CD4-positive, alpha-beta T cell (primary cell): ENCODE results near the gene XRRA1. TPM values are rescaled to one million over a fixed set of nuclear protein-coding genes. Genes with fewer than 3 reads are reported as not detected.

Experiments
- ATAC-seq: fragments of 200-7000 bp; cut with Tn5 transposase; one replicate; pipeline ENCODE4 v1.10.0; 2022; ENCODE audit warnings: mild to moderate bottlenecking; ENCODE audit not compliant: poor library complexity
- CTCF ChIA-PET: fragments of 350-600 bp; sonication (Branson Sonifier 250); formaldehyde crosslinking; loops from one replicate; lab custom pipeline; 2021; ENCODE audit warnings: antibody characterized with exemption, inconsistent platforms; lab: Charles Lee
- POLR2A ChIA-PET: fragments of 350-600 bp; sonication (Branson Sonifier 250); formaldehyde crosslinking; loops from one replicate; lab custom pipeline; 2021; ENCODE audit warnings: antibody characterized with exemption, inconsistent platforms; lab: Charles Lee
- DNase-seq, 14 experiments: peaks; one replicate each; pipeline ENCODE4 v3.0.0-alpha.2; 2013 to 2020; ENCODE audit warnings: mixed read lengths in 2 of 14
- H3K27ac ChIP-seq, 2 donors: one replicate each; pipeline versions ENCODE4 v1.5.1 to v1.7.0; 2013; ENCODE audit warnings: low read length in 2 of 2, low read depth in 1 of 2, mild to moderate bottlenecking in 1 of 2
- H3K27me3 ChIP-seq, 2 experiments: 1 replicate in 1 of 2; 2 replicates in 1 of 2; pipeline versions ENCODE4 v1.6.1 to v1.7.0; 2013; ENCODE audit warnings: low read length in 2 of 2, control low read depth in 1 of 2, mild to moderate bottlenecking in 1 of 2, moderate library complexity in 1 of 2; ENCODE audit not compliant: insufficient read depth in 2 of 2, control insufficient read depth in 1 of 2
- H3K36me3 ChIP-seq: one replicate; pipeline ENCODE4 v1.6.1; 2013; ENCODE audit warnings: low read length, control low read depth; ENCODE audit not compliant: insufficient read depth
- H3K4me1 ChIP-seq: one replicate; pipeline ENCODE4 v1.6.1; 2013; ENCODE audit warnings: low read length, control low read depth; ENCODE audit not compliant: insufficient read depth
- H3K4me3 ChIP-seq: one replicate; pipeline ENCODE4 v1.5.1; 2013; ENCODE audit warnings: mild to moderate bottlenecking, low read length, moderate library complexity
- H3K9me3 ChIP-seq, 2 experiments: 1 replicate in 1 of 2; 2 replicates in 1 of 2; pipeline versions ENCODE4 v1.6.1 to v1.7.0; 2013; ENCODE audit warnings: low read length in 2 of 2, mild to moderate bottlenecking in 2 of 2, control low read depth in 1 of 2, moderate library complexity in 1 of 2; ENCODE audit not compliant: control insufficient read depth in 1 of 2, insufficient read depth in 1 of 2
- H3K27ac Mint-ChIP-seq: one replicate; pipeline ENCODE4 v1.8.0; 2020; ENCODE audit warnings: mixed read lengths
- H3K27me3 Mint-ChIP-seq: one replicate; pipeline ENCODE4 v1.8.0; 2021; ENCODE audit warnings: mixed read lengths
- H3K36me3 Mint-ChIP-seq: one replicate; pipeline ENCODE4 v1.8.0; 2021; ENCODE audit warnings: low read depth, mixed read lengths
- H3K4me1 Mint-ChIP-seq: one replicate; pipeline ENCODE4 v1.8.0; 2021; ENCODE audit warnings: low read depth, mixed read lengths
- H3K4me3 Mint-ChIP-seq: one replicate; pipeline ENCODE4 v1.8.0; 2020; ENCODE audit warnings: mild to moderate bottlenecking, mixed read lengths
- H3K9me3 Mint-ChIP-seq: one replicate; pipeline ENCODE4 v1.8.0; 2020; ENCODE audit warnings: mixed read lengths
- intact Hi-C, 2 experiments: fragments of 100-400 bp; cut with DNase I in 1 of 2; cut with micrococcal nuclease in 1 of 2; formaldehyde crosslinking; loops; one replicate each; pipeline versions ENCODE4 v1.15.1 to v1.9.0; 2023 to 2025; cut with DNase I, micrococcal nuclease
- total RNA-seq, 174 experiments: library from RNA in 2 of 174; stranded (reverse) in 2 of 174; gene quantifications; one replicate each; pipeline ENCODE4 v1.2.3 and lab custom pipeline; 2021 to 2026
- TF ChIP-seq, protein P1 (sequence below): fragments of 200-600 bp; IDR thresholded peaks from one replicate; pipeline ENCODE4 v1.8.0; 2022; ENCODE audit warnings: antibody characterized with exemption, mild to moderate bottlenecking

Gene XRRA1
- total RNA-seq, 2 experiments from 2014 or later: 12.2 to 12.5 TPM

DNA sequence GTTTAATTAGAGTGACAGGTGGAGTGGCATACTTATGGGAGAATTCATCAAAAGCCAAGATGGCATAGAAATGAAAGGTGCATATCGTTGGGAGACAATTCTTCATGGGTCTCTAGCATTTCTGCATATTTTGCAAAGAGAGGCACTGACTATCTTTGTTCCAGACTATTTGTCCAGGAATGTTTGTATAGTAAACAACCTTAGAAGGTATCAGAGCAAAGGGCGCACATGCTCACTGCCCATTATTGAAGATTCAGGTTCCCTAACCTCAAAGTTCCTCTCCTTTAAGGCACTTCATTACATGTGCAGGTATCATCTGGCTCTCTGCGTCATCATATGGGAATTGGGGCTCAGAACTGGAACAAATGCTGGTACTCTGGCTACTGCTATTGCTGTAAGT, 35.2 kb upstream of the XRRA1 start:
- ChIA-PET CTCF (no interaction called here), POLR2A (no interaction called here)
- Histone ChIP-seq H3K4me3 (no peak overlapping the region), H3K36me3 (peaks cover 1% of the 10 kb centered on the region), H3K27me3 (no peaks in the 10 kb centered on the region), H3K27ac (no peak overlapping the region), H3K4me1 (peaks cover 6% of the 10 kb centered on the region), H3K9me3 (no peaks in the 10 kb centered on the region)
- Mint-ChIP-seq H3K9me3 (no peaks in the 10 kb centered on the region), H3K4me1 (peaks cover 5% of the 10 kb centered on the region), H3K27me3 (no peaks in the 10 kb centered on the region), H3K27ac (no peak overlapping the region), H3K4me3 (no peak overlapping the region), H3K36me3 (peaks cover 17% of the 10 kb centered on the region)
- ATAC-seq (no peak), DNase-seq (no peak)
- intact Hi-C loops: no loop called here
- TF ChIP-seq, protein P1, sequence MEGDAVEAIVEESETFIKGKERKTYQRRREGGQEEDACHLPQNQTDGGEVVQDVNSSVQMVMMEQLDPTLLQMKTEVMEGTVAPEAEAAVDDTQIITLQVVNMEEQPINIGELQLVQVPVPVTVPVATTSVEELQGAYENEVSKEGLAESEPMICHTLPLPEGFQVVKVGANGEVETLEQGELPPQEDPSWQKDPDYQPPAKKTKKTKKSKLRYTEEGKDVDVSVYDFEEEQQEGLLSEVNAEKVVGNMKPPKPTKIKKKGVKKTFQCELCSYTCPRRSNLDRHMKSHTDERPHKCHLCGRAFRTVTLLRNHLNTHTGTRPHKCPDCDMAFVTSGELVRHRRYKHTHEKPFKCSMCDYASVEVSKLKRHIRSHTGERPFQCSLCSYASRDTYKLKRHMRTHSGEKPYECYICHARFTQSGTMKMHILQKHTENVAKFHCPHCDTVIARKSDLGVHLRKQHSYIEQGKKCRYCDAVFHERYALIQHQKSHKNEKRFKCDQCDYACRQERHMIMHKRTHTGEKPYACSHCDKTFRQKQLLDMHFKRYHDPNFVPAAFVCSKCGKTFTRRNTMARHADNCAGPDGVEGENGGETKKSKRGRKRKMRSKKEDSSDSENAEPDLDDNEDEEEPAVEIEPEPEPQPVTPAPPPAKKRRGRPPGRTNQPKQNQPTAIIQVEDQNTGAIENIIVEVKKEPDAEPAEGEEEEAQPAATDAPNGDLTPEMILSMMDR: no peak

DNA sequence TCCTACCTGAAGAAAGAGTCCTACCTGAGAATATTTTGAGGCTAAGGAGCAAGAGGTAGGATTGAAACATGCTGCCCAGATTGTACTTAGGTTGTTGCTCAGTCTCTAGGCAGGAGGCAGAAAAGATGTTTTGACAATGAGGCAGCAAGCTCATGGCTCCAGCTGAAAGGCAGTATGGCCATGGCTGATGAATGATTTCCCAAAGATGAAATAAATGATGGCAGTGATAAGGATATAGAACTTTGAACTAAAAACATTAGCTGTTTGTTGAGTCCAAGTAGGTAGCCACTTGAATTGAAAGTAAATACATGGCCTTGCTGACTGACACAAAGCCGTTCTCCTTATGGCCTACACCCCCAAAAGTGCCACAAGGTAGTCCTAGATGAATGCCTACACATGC, 33.0 kb upstream of the XRRA1 start:
- no peaks in the 10 kb centered on the region for H3K9me3 ChIP-seq
- no peak overlapping the region for H3K4me3 Mint-ChIP-seq
- H3K36me3 ChIP-seq: peaks cover 16% of the 10 kb centered on the region
- H3K9me3 Mint-ChIP-seq: no peaks in the 10 kb centered on the region
- no peak overlapping the region for H3K27ac ChIP-seq
- no peak for DNase-seq
- H3K4me1 Mint-ChIP-seq: no peaks in the 10 kb centered on the region
- H3K4me3 ChIP-seq: no peak overlapping the region
- TF ChIP-seq, protein P1: no peak
- ATAC-seq: no peak
- CTCF ChIA-PET: interaction anchor here (1.5 kb wide), 1 partner anchor 21 kb away, joined by 4 read pairs; no protein-coding TSS in a partner anchor
- POLR2A ChIA-PET: no interaction called here
- no peaks in the 10 kb centered on the region for H3K4me1 ChIP-seq
- no peak overlapping the region for H3K27ac Mint-ChIP-seq
- intact Hi-C loops: no loop called here
- H3K36me3 Mint-ChIP-seq: peaks cover 33% of the 10 kb centered on the region
- H3K27me3 ChIP-seq: no peaks in the 10 kb centered on the region
- no peaks in the 10 kb centered on the region for H3K27me3 Mint-ChIP-seq

DNA sequence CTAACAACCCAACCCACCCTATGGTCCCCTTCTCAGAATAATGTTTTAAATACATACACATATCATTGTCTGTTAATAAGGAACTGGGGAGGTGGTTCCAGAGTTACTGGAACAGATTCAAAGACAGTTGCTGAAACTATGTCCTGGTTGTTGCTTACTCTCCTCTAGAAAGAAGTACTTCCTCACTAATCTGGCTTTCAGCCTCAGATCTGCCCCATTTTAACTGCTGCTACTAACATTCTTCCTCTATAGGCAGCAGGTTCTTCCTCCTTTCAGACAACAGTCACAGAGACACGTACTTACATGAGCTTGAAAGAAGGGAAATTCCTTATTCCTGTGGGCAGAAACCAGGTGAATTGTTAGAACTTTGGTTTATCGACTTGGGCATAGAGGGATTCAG, 31.7 kb upstream of the XRRA1 start:
- no peaks in the 10 kb centered on the region for H3K4me1 Mint-ChIP-seq
- CTCF ChIA-PET: no interaction called here
- no peaks in the 10 kb centered on the region for H3K27me3 ChIP-seq

More for the DNA sequence above, 31.7 kb upstream of the XRRA1 start:
- Mint-ChIP-seq H3K27me3 (no peaks in the 10 kb centered on the region), H3K27ac (no peak overlapping the region), H3K9me3 (no peaks in the 10 kb centered on the region), H3K4me3 (no peak overlapping the region), H3K36me3 (peaks cover 45% of the 10 kb centered on the region)
- DNase-seq: peak in 2 of 14 experiments; percentile 13 to 17
- no peaks in the 10 kb centered on the region for H3K4me1 ChIP-seq
- no peaks in the 10 kb centered on the region for H3K9me3 ChIP-seq
- no peak overlapping the region for H3K27ac ChIP-seq
- ATAC-seq: no peak
- POLR2A ChIA-PET: no interaction called here
- intact Hi-C loops: no loop called here
- TF ChIP-seq, protein P1: no peak
- H3K36me3 ChIP-seq: peaks cover 26% of the 10 kb centered on the region
- H3K4me3 ChIP-seq: no peak overlapping the region
